Activated CD8-positive, alpha-beta T cell treated with anti-CD3 and anti-CD28 coated beads, Interleukin-2, amount 10 ng/mL, durations not matched to agents 7 days and 5 days (primary cell): ENCODE measurements around the gene TMEM245. TPM values are rescaled to one million over a fixed set of nuclear protein-coding genes. Genes with fewer than 3 reads are reported as not detected.

Experiments
- ATAC-seq: fragments of 150-1000 bp; cut with Tn5 transposase; one replicate; pipeline ENCODE4 v1.10.0; 2021; ENCODE audit warnings: moderate library complexity
- CTCF ChIA-PET: fragments of 350-600 bp; sonication (Branson Sonifier 250); formaldehyde crosslinking; loops from one replicate; lab custom pipeline; 2021; ENCODE audit warnings: antibody characterized with exemption; lab: Charles Lee
- POLR2A ChIA-PET: fragments of 350-600 bp; sonication (Branson Sonifier 250); formaldehyde crosslinking; loops from one replicate; lab custom pipeline; 2021; ENCODE audit warnings: antibody characterized with exemption; lab: Charles Lee
- DNase-seq: peaks from one replicate; pipeline ENCODE4 v3.0.0-alpha.2; 2020
- H3K27ac Mint-ChIP-seq: one replicate; pipeline ENCODE4 v1.8.0; 2021; ENCODE audit warnings: mild to moderate bottlenecking, mixed read lengths
- H3K27me3 Mint-ChIP-seq: one replicate; pipeline ENCODE4 v1.8.0; 2021; ENCODE audit warnings: low read depth, mixed read lengths
- H3K36me3 Mint-ChIP-seq: one replicate; pipeline ENCODE4 v1.8.0; 2021; ENCODE audit warnings: low read depth, mixed read lengths
- H3K4me1 Mint-ChIP-seq: one replicate; pipeline ENCODE4 v1.8.0; 2021; ENCODE audit warnings: low read depth, mixed read lengths
- H3K4me3 Mint-ChIP-seq: one replicate; pipeline ENCODE4 v1.8.0; 2021; ENCODE audit warnings: mild to moderate bottlenecking, mixed read lengths
- H3K9me3 Mint-ChIP-seq: one replicate; pipeline ENCODE4 v1.8.0; 2022; ENCODE audit warnings: mixed read lengths; ENCODE audit not compliant: insufficient read depth
- total RNA-seq, 2 experiments: library from RNA; stranded (reverse); gene quantifications; one replicate each; pipeline ENCODE4 v1.2.3, GENCODE V29; 2021

TMEM245 gene
- total RNA-seq, 2 experiments from 2014 or later: 27.4 to 30.2 TPM

- ATAC-seq (no peak), DNase-seq (no peak)
- no peak overlapping the region for H3K4me3 Mint-ChIP-seq
- peaks cover 5% of the 10 kb centered on the region for H3K36me3 Mint-ChIP-seq
- peaks cover 20% of the 10 kb centered on the region for H3K27me3 Mint-ChIP-seq
- ChIA-PET CTCF (no interaction called here), POLR2A (no interaction called here)
- H3K9me3 Mint-ChIP-seq: peaks cover 20% of the 10 kb centered on the region
- no peak overlapping the region for H3K27ac Mint-ChIP-seq
- no peaks in the 10 kb centered on the region for H3K4me1 Mint-ChIP-seq
Measured at GRCh38 chr9:109156708-109157107, 37.0 kb upstream of the TMEM245 start.

- no peak overlapping the region for H3K4me3 Mint-ChIP-seq
- peaks cover 5% of the 10 kb centered on the region for H3K36me3 Mint-ChIP-seq
- POLR2A ChIA-PET: no interaction called here
Measured at GRCh38 chr9:109150925-109151545, 31.3 kb upstream of the TMEM245 start.

DNA sequence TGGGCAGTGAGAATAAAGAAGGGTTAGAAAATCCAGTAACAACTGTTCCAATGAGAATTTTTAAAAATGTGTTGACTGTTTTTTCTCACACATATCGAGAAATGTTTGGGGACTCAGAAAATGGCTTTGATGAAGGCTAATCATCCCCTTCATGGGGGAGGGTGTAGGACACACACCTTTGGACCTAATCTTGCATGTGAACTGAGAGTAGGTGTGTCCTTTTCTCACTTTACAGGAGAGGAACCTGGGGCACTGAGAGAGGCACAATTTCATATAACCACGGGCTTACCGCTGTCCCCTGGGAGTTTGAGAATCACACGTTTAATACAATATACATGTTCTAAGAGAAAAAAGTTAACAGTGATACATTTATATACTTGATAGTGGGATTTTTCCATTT lies 30.0 kb upstream of the TMEM245 start:
- Mint-ChIP-seq H3K27ac (no peak overlapping the region), H3K4me3 (no peak overlapping the region), H3K36me3 (peaks cover 5% of the 10 kb centered on the region), H3K27me3 (peaks cover 23% of the 10 kb centered on the region), H3K4me1 (peaks cover 3% of the 10 kb centered on the region), H3K9me3 (peaks cover 20% of the 10 kb centered on the region)
- ChIA-PET CTCF (no interaction called here), POLR2A (no interaction called here)
- DNase-seq: no peak
- ATAC-seq: no peak

More at GRCh38 chr9:109150925-109151545, 31.3 kb upstream of the TMEM245 start:
- no peak for DNase-seq
- Mint-ChIP-seq H3K27ac (no peak overlapping the region), H3K4me1 (no peaks in the 10 kb centered on the region), H3K9me3 (peaks cover 20% of the 10 kb centered on the region), H3K27me3 (peaks cover 21% of the 10 kb centered on the region)
- CTCF ChIA-PET: no interaction called here
- no peak for ATAC-seq

DNA sequence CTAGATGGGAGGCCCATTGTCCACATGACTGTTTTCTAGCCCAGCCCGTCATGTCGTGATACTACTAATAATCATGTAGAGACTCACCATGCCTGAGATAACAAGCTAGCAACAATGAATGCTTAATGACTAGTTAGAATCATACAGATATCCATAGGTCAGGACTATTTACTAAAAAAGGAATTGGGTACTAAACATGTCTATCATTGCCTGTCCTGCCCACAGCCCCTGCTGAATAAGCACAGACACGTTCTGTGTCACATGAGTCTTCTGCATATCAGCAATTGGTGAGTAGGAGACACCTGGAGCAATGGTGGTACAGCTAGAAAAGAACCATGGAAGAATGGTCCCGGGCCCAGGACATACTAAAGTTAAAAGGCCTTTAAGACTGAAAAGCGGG lies 29.3 kb upstream of the TMEM245 start:
- H3K36me3 Mint-ChIP-seq: peaks cover 3% of the 10 kb centered on the region
- ChIA-PET POLR2A (no interaction called here), CTCF (no interaction called here)
- ATAC-seq (no peak), DNase-seq (no peak)
- peaks cover 15% of the 10 kb centered on the region for H3K9me3 Mint-ChIP-seq
- no peak overlapping the region for H3K27ac Mint-ChIP-seq
- H3K4me1 Mint-ChIP-seq: peaks cover 6% of the 10 kb centered on the region
- H3K27me3 Mint-ChIP-seq: peaks cover 21% of the 10 kb centered on the region
- no peak overlapping the region for H3K4me3 Mint-ChIP-seq

DNA sequence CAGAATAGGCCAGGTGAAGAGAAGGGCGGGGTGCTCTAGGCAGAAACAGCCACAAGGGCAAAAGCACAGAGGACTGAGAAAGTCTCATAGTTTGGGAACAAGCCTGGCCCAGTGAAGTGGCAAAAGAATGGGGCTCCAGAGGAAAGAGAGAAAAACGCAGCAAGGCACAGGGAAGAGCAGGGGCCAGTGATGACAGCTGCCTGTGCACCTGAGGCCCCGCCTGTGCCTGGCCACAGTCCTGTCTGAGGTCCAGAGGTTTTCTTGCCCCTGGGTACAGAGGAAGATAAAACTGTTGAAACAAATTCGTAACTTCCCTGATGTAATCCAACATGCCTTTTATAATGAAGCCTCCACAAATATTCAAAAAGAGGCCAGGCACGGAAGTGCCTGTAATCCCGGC lies 25.3 kb upstream of the TMEM245 start:
- Mint-ChIP-seq H3K9me3 (no peaks in the 10 kb centered on the region), H3K4me3 (no peak overlapping the region), H3K27ac (no peak overlapping the region), H3K36me3 (no peaks in the 10 kb centered on the region), H3K27me3 (peaks cover 28% of the 10 kb centered on the region), H3K4me1 (peaks cover 14% of the 10 kb centered on the region)
- POLR2A ChIA-PET: no interaction called here
- no peak for DNase-seq
- CTCF ChIA-PET: interaction anchor here (1.2 kb wide), 1 partner anchor 13 kb away, joined by 3 read pairs; no protein-coding TSS in a partner anchor
- ATAC-seq: no peak

GRCh38 chr9:109143881-109144562 lies 24.3 kb upstream of the TMEM245 start:
- Mint-ChIP-seq H3K27me3 (peaks cover 24% of the 10 kb centered on the region), H3K4me1 (peaks cover 14% of the 10 kb centered on the region), H3K9me3 (no peaks in the 10 kb centered on the region), H3K27ac (peak overlapping the region; percentile 1), H3K4me3 (no peak overlapping the region), H3K36me3 (no peaks in the 10 kb centered on the region)
- POLR2A ChIA-PET: no interaction called here
- DNase-seq: peak; percentile 63
- peak; percentile 84 for ATAC-seq
- CTCF ChIA-PET: interaction anchor here (0.6 to 2.3 kb wide), 7 partner anchors 14 to 234 kb away, joined by 3 to 6 read pairs (median 3); no protein-coding TSS in a partner anchor

GRCh38 chr9:109141375-109141774 lies 21.6 kb upstream of the TMEM245 start:
- peaks cover 14% of the 10 kb centered on the region for H3K4me1 Mint-ChIP-seq
- CTCF ChIA-PET: no interaction called here
- no peaks in the 10 kb centered on the region for H3K36me3 Mint-ChIP-seq
- ATAC-seq: no peak
- POLR2A ChIA-PET: no interaction called here
- no peak for DNase-seq
- no peak overlapping the region for H3K4me3 Mint-ChIP-seq
- no peaks in the 10 kb centered on the region for H3K9me3 Mint-ChIP-seq
- no peak overlapping the region for H3K27ac Mint-ChIP-seq
- peaks cover 12% of the 10 kb centered on the region for H3K27me3 Mint-ChIP-seq

- Mint-ChIP-seq H3K4me3 (no peak overlapping the region), H3K4me1 (peaks cover 11% of the 10 kb centered on the region), H3K27ac (no peak overlapping the region), H3K27me3 (peaks cover 8% of the 10 kb centered on the region), H3K36me3 (no peaks in the 10 kb centered on the region), H3K9me3 (no peaks in the 10 kb centered on the region)
- ChIA-PET CTCF (interaction anchor here (0.6 to 1.2 kb wide), 3 partner anchors 14 to 27 kb away, joined by 3 read pairs; no protein-coding TSS in a partner anchor), POLR2A (no interaction called here)
- ATAC-seq (no peak), DNase-seq (no peak)
Measured at GRCh38 chr9:109139851-109140250, 20.1 kb upstream of the TMEM245 start.

- no peak overlapping the region for H3K4me3 Mint-ChIP-seq
- ChIA-PET CTCF (no interaction called here), POLR2A (no interaction called here)
- no peak overlapping the region for H3K27ac Mint-ChIP-seq
- ATAC-seq (no peak), DNase-seq (no peak)
- H3K36me3 Mint-ChIP-seq: no peaks in the 10 kb centered on the region
- H3K4me1 Mint-ChIP-seq: peaks cover 3% of the 10 kb centered on the region
- no peaks in the 10 kb centered on the region for H3K9me3 Mint-ChIP-seq
- peaks cover 13% of the 10 kb centered on the region for H3K27me3 Mint-ChIP-seq
Measured at GRCh38 chr9:109138421-109138820, 18.7 kb upstream of the TMEM245 start.

DNA sequence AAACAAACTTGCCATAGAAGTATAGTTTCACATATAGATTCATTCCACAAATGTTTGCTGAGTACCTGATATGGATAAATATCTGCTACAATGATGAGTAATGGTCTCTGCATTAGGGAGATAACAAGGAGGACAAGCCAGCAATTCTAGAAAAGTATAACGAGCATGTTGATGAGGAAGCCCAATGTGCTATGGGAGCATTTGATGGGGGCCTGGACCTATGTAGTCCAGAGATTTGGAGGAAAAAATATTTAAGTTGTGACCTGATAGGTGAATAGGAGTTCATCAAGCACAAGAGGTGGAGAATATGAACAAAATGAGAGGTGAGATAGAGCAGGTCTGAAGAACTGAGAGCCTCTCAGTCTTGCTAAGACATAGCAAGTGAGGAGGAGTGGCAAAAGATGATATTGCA lies 14.4 kb upstream of the TMEM245 start:
- ATAC-seq (no peak), DNase-seq (no peak)
- POLR2A ChIA-PET: no interaction called here
- peaks cover 11% of the 10 kb centered on the region for H3K4me1 Mint-ChIP-seq
- no peak overlapping the region for H3K4me3 Mint-ChIP-seq
- CTCF ChIA-PET: interaction anchor here (1.2 to 1.4 kb wide), 2 partner anchors 9 to 16 kb away, joined by 3 to 7 read pairs; no protein-coding TSS in a partner anchor
- H3K9me3 Mint-ChIP-seq: no peaks in the 10 kb centered on the region
- no peak overlapping the region for H3K27ac Mint-ChIP-seq
- H3K36me3 Mint-ChIP-seq: no peaks in the 10 kb centered on the region
- H3K27me3 Mint-ChIP-seq: peaks cover 6% of the 10 kb centered on the region

GRCh38 chr9:109133533-109133932 lies 13.8 kb upstream of the TMEM245 start:
- peaks cover 11% of the 10 kb centered on the region for H3K4me1 Mint-ChIP-seq
- ATAC-seq (no peak), DNase-seq (no peak)
- H3K9me3 Mint-ChIP-seq: no peaks in the 10 kb centered on the region
- peaks cover 6% of the 10 kb centered on the region for H3K27me3 Mint-ChIP-seq
- H3K36me3 Mint-ChIP-seq: no peaks in the 10 kb centered on the region
- H3K27ac Mint-ChIP-seq: no peak overlapping the region
- no peak overlapping the region for H3K4me3 Mint-ChIP-seq
- CTCF ChIA-PET: no interaction called here
- POLR2A ChIA-PET: no interaction called here

GRCh38 chr9:109132567-109133021 lies 12.8 kb upstream of the TMEM245 start:
- Mint-ChIP-seq H3K36me3 (no peaks in the 10 kb centered on the region), H3K27me3 (peaks cover 5% of the 10 kb centered on the region), H3K27ac (no peak overlapping the region), H3K9me3 (no peaks in the 10 kb centered on the region), H3K4me1 (peaks cover 11% of the 10 kb centered on the region), H3K4me3 (no peak overlapping the region)
- ATAC-seq (no peak), DNase-seq (no peak)
- CTCF ChIA-PET: no interaction called here
- POLR2A ChIA-PET: no interaction called here
